GM12878 (cell line): ENCODE results near the gene PARP15. TPM values are rescaled to one million over a fixed set of nuclear protein-coding genes. Genes with fewer than 3 reads are reported as not detected.
A peak's percentile ranks its signal among the peaks of the same experiment; 100 is the strongest.

Source experiments
- ATAC-seq: fragments of 200-7000 bp; cut with Tn5 transposase; 3 replicates; pipeline ENCODE4 v1.9.1; 2020; ENCODE audit warnings: mild to moderate bottlenecking, moderate library complexity
- BruUV-seq: library from RNA; stranded (reverse); fragments of 400-500 nt; replicated peaks from 2 replicates; lab custom pipeline; 2021; lab: Mats Ljungman, UMichigan
- CTCF ChIA-PET: fragments of 300-600 bp; sonication (Branson Sonifier 250); formaldehyde crosslinking; extraction: SDS; loops from one replicate; lab custom pipeline; 2021; ENCODE audit warnings: inconsistent platforms; lab: Yijun Ruan, JAX
- POLR2A ChIA-PET: fragments of 350-600 bp; formaldehyde crosslinking; extraction: SDS; loops from one replicate; lab custom pipeline; 2021; ENCODE audit warnings: inconsistent platforms; lab: Charles Lee
- RAD21 ChIA-PET: fragments of 300-600 bp; sonication (Branson Sonifier 250); formaldehyde crosslinking; loops from one replicate; lab custom pipeline; 2023; ENCODE audit warnings: antibody characterized with exemption; ENCODE audit not compliant: unreplicated experiment; lab: Charles Lee
- SMC1A ChIA-PET: fragments of 300-600 bp; sonication (Branson Sonifier 250); formaldehyde crosslinking; loops from one replicate; lab custom pipeline; 2023; ENCODE audit not compliant: unreplicated experiment, uncharacterized antibody; lab: Charles Lee
- DNase-seq: peaks from one replicate; pipeline ENCODE4 v3.0.0-alpha.2; 2011; ENCODE audit warnings: low read depth, low spot score
- FAIRE-seq: peaks from 3 replicates; lab custom pipeline; 2011; peaks lifted over from hg19 to GRCh38; lab: Jason Lieb, UNC
- H2AFZ ChIP-seq: 2 replicates; pipeline ENCODE4 v1.6.0; 2011; ENCODE audit warnings: low read depth, low read length, control low read depth; ENCODE audit not compliant: control insufficient read depth
- H3K27ac ChIP-seq: 2 replicates; pipeline ENCODE4 v1.5.1; 2011; ENCODE audit warnings: control low read depth; ENCODE audit not compliant: control insufficient read depth, insufficient read depth
- H3K27me3 ChIP-seq, 2 experiments: replicated peaks in 1 of 2; 2 replicates each; pipeline versions ENCODE4 v1.6.0 to v1.6.1; 2011; ENCODE audit warnings: low read length in 1 of 2; ENCODE audit not compliant: control insufficient read depth in 2 of 2, insufficient read depth in 2 of 2
- H3K36me3 ChIP-seq, 2 experiments: 2 replicates each; pipeline ENCODE4 v1.5.1; 2011; ENCODE audit warnings: low read length in 1 of 2; ENCODE audit not compliant: control insufficient read depth in 2 of 2, insufficient read depth in 2 of 2
- H3K4me1 ChIP-seq: 2 replicates; pipeline ENCODE4 v1.6.1; 2011; ENCODE audit warnings: mild to moderate bottlenecking, low read length, moderate library complexity, mixed read lengths; ENCODE audit not compliant: control insufficient read depth, insufficient read depth
- H3K4me2 ChIP-seq: 2 replicates; pipeline ENCODE4 v1.6.0; 2011; ENCODE audit warnings: control low read depth; ENCODE audit not compliant: control insufficient read depth, insufficient read depth
- H3K4me3 ChIP-seq: fragments of 200-600 bp; sonication (generic); 2 replicates; pipeline ENCODE4 v1.5.1; 2016
- H3K79me2 ChIP-seq: 2 replicates; pipeline ENCODE4 v1.6.0; 2011; ENCODE audit warnings: low read length; ENCODE audit not compliant: control insufficient read depth, insufficient read depth
- H3K9ac ChIP-seq: 2 replicates; pipeline ENCODE4 v1.8.0; 2011; ENCODE audit warnings: low read length, control low read depth, mixed read lengths; ENCODE audit not compliant: control insufficient read depth, insufficient read depth
- H3K9me3 ChIP-seq: replicated peaks from 3 replicates; pipeline ENCODE4 v1.5.1; 2011; ENCODE audit warnings: mild to moderate bottlenecking, low read length; ENCODE audit not compliant: control insufficient read depth, insufficient read depth
- H4K20me1 ChIP-seq: 2 replicates; pipeline ENCODE4 v1.6.0; 2011; ENCODE audit not compliant: control insufficient read depth, insufficient read depth
- BRCA1 ChIP-seq: IDR thresholded peaks from 2 replicates; pipeline ENCODE4 v1.6.1; 2011; ENCODE audit warnings: low read depth, low read length, improper control_type of control experiment
- CEBPB ChIP-seq, 2 experiments: fragments of 150-350 bp in 1 of 2; IDR thresholded peaks; 2 replicates each; pipeline ENCODE4 v1.6.1; 2012 to 2014; ENCODE audit warnings: low read depth in 2 of 2, low read length in 2 of 2, borderline replicate concordance in 1 of 2, inconsistent platforms in 1 of 2
- ESRRA ChIP-seq: IDR thresholded peaks from 2 replicates; pipeline ENCODE4 v1.6.1; 2012; ENCODE audit warnings: mild to moderate bottlenecking, low read length, improper control_type of control experiment
- FOXM1 ChIP-seq: IDR thresholded peaks from 2 replicates; pipeline ENCODE4 v1.6.1; 2012; ENCODE audit warnings: low read depth, mild to moderate bottlenecking, inconsistent platforms, low read length, moderate library complexity
- LARP7 ChIP-seq: fragments of 450-650 bp; IDR thresholded peaks from 2 replicates; pipeline ENCODE4 v1.6.1; 2017; ENCODE audit warnings: mild to moderate bottlenecking
- MEF2A ChIP-seq: IDR thresholded peaks from 2 replicates; pipeline ENCODE4 v1.6.1; 2011; ENCODE audit warnings: low read depth, mild to moderate bottlenecking, low read length, moderate library complexity; ENCODE audit not compliant: insufficient read depth
- MTA2 ChIP-seq: fragments of 450-650 bp; IDR thresholded peaks from 2 replicates; pipeline ENCODE4 v1.6.1; 2016; ENCODE audit warnings: low read depth, mild to moderate bottlenecking, moderate library complexity
- PAX5 ChIP-seq: IDR thresholded peaks from 2 replicates; pipeline ENCODE4 v1.6.1; 2011; ENCODE audit warnings: low read depth, low read length, borderline replicate concordance
- POLR2A ChIP-seq: IDR thresholded peaks from 2 replicates; pipeline ENCODE4 v1.6.1; 2011; ENCODE audit warnings: low read depth, mild to moderate bottlenecking, low read length
- RBBP5 ChIP-seq: fragments of 200-600 bp; sonication (generic); conservative IDR thresholded peaks from 2 replicates; pipeline ENCODE4 v1.6.1; 2016
- RFX5 ChIP-seq: IDR thresholded peaks from 2 replicates; pipeline ENCODE4 v1.6.1; 2011; ENCODE audit warnings: low read depth, low read length, improper control_type of control experiment
- ZBED1 ChIP-seq: IDR thresholded peaks from 2 replicates; pipeline ENCODE4 v1.6.1; 2016; ENCODE audit warnings: borderline replicate concordance
- ZNF217 ChIP-seq: fragments of 450-650 bp; IDR thresholded peaks from 2 replicates; pipeline ENCODE4 v1.6.1; 2017; ENCODE audit warnings: antibody characterized with exemption, mild to moderate bottlenecking
- ZNF24 ChIP-seq: fragments of 450-650 bp; IDR thresholded peaks from 2 replicates; pipeline ENCODE4 v1.6.1; 2017; ENCODE audit warnings: antibody characterized with exemption, mild to moderate bottlenecking
- WGBS: methylation state at CpG from one replicate; pipeline ENCODE4 v1.1.6; 2016; ENCODE audit warnings: low lambda C conversion rate; ENCODE audit not compliant: insufficient replicate concordance, insufficient coverage; ENCODE audit errors: missing lambda C conversion rate; 5-methylcytosine and 5-hydroxymethylcytosine counted together
- in situ Hi-C: fragments of 300-500 bp; cut with MboI; formaldehyde crosslinking; loops from 9 replicates; pipeline ENCODE4 v1.14.3; 2018; ENCODE audit warnings: mixed read lengths
- intact Hi-C: fragments of 100-400 bp; cut with micrococcal nuclease; formaldehyde crosslinking; loops from one replicate; pipeline ENCODE4 v1.14.2; 2022; ENCODE audit not compliant: unreplicated experiment
- polyA plus RNA-seq, 11 experiments: library from polyadenylated mRNA; depleted of rRNA in 4 of 11; unstranded in 6 of 11; stranded (reverse) in 5 of 11; fragments of >200 nt; fragmentation: Nextera tagmentation in 4 of 11; fragmentation: Illumina TruSeq in 1 of 11; extraction: Ambion mirVana in 4 of 11; extraction: Trizol in 1 of 11; gene quantifications; 1 replicate in 1 of 11; 2 replicates in 10 of 11; pipeline versions ENCODE4 v1.2.1 to v1.2.3, GENCODE V29; 2011 to 2016; ENCODE audit warnings: inconsistent platforms in 2 of 11, missing spikeins in 2 of 11, low read depth in 1 of 11
- total RNA-seq, 4 experiments: library from RNA; depleted of rRNA in 3 of 4; stranded (reverse); fragments of >200 nt in 3 of 4; fragmentation: Illumina TruSeq in 1 of 4; extraction: Trizol in 1 of 4; gene quantifications; 2 replicates each; pipeline versions ENCODE4 v1.2.1 to v1.2.3, GENCODE V29; 2013 to 2021
- TF ChIP-seq, protein P1 (sequence below), 3 experiments: IDR thresholded peaks in 2 of 3; conservative IDR thresholded peaks in 1 of 3; 2 replicates each; pipeline ENCODE4 v1.5.1; 2011; ENCODE audit warnings: low read depth in 3 of 3, low read length in 3 of 3, mild to moderate bottlenecking in 3 of 3, control low read depth in 2 of 3, moderate library complexity in 2 of 3, inconsistent platforms in 1 of 3, mixed read lengths in 1 of 3; ENCODE audit not compliant: control insufficient read depth in 2 of 3, insufficient read depth in 1 of 3; ENCODE audit errors: extremely low read depth in 1 of 3

PARP15 gene
- total and polyA plus RNA-seq, 10 of the 15 experiments (the other 5 are each of a cell fraction or from before 2014, with no cell fraction given), result 9.0 to 234 (median 36.3) TPM

DNA sequence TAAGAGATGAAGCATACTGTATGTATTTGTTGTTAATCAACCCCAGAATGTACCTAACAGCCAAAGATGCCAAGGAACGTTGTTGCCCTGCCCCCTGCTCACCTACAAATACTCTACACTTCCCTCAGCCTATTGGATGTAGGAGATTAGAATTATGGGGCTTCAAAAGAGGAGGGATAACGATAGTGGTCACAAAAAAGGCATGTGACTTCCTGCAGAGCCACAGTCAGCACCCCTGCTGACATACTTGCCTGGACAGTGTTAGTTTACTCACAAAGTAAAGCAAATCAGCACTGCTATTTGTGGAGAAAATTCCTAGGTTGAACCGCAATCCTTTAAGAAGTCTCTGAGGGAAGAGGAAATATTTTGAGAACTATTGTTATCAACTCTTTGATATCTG, 37.9 kb downstream of the PARP15 start:
- peaks cover 17% of the 10 kb centered on the region for H3K4me1 ChIP-seq
- DNase-seq, result no peak
- H4K20me1 ChIP-seq, result no peaks in the 10 kb centered on the region
- no peak overlapping the region for H3K4me2 ChIP-seq
- TSS peak; percentile 35 for BruUV-seq
- no peak overlapping the region for H3K9ac ChIP-seq
- RAD21 ChIA-PET, result no interaction called here
- peaks cover 5 to 8% of the 10 kb centered on the region in 2 experiments for H3K36me3 ChIP-seq
- FAIRE-seq, result no peak
- SMC1A ChIA-PET, result interaction anchor here (1.5 to 9.3 kb wide), 3 partner anchors 11 to 39 kb away, joined by 6 to 183 read pairs (median 68); partner anchors contain the start of gene PARP15
- intact Hi-C loops, result no loop called here
- POLR2A ChIA-PET, result interaction anchor here (4.1 kb wide), 1 partner anchor 32 kb away, joined by 21 read pairs; no protein-coding TSS in a partner anchor
- H2AFZ ChIP-seq, result no peak overlapping the region
- CTCF ChIA-PET, result interaction anchor here (2.6 to 7.0 kb wide), 2 partner anchors 11 to 64 kb away, joined by 9 to 91 read pairs; partner anchors contain the start of gene PARP14
- H3K27ac ChIP-seq, result no peak overlapping the region
- H3K9me3 ChIP-seq, result peaks cover 9% of the 10 kb centered on the region
- no peaks in the 10 kb centered on the region for H3K27me3 ChIP-seq
- no peak for ATAC-seq
- TF ChIP-seq RBBP5, result no peak
- no peak for TF ChIP-seq CEBPB (IDR thresholded peaks at IDR 0.05; ENCODE audit: borderline replicate concordance in 1 of 2, low read depth in 2 of 2, low read length in 2 of 2)
- no peak for TF ChIP-seq POLR2A
- TF ChIP-seq FOXM1, result no peak
- TF ChIP-seq RFX5, result no peak
- TF ChIP-seq ZBED1, result no peak
- TF ChIP-seq ZNF24, result no peak
- no peaks in the 10 kb centered on the region for H3K79me2 ChIP-seq
- in situ Hi-C loops, result no loop called here
- 96% methylated on average over 3 of the region's 3 CpGs for WGBS
- no peak overlapping the region for H3K4me3 ChIP-seq

DNA sequence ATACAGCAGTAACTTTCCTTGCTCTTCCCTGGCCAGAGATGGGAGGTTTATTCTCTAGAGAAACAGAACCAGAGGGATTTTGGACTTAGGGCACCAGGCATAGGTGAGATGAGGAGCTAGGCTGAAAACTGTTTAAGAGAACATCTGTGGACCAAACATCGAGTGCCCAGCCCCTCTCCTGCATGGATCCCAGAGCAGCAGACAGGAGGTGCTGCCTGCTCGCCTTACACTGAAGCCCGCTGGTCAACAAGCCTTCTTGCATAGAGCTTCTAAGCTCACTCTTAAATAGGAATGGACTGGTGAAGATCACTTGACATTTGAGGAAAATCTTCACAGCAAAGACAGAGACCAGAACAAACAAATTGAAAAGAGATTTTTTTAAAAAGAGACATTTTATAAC, 41.2 kb downstream of the PARP15 start:
- intact Hi-C loops (no loop called here), in situ Hi-C loops (no loop called here)
- no peaks in the 10 kb centered on the region for H3K79me2 ChIP-seq
- 89% methylated on average over 3 of the region's 3 CpGs for WGBS
- no peak for FAIRE-seq
- no peak overlapping the region for H2AFZ ChIP-seq
- no peak for DNase-seq
- POLR2A ChIA-PET, result interaction anchor here (0.6 to 7.2 kb wide), 17 partner anchors 9 to 110 kb away, joined by 3 to 67 read pairs (median 5); partner anchors contain the start of genes DTX3L, PARP14, PARP15 and PARP9
- H3K4me1 ChIP-seq, result peaks cover 21% of the 10 kb centered on the region
- no peak overlapping the region for H3K4me3 ChIP-seq
- CTCF ChIA-PET, result interaction anchor here (0.8 to 7.0 kb wide), 11 partner anchors 9 to 140 kb away, joined by 3 to 91 read pairs (median 6); partner anchors contain the start of genes PARP14 and PARP15
- no peaks in the 10 kb centered on the region for H3K27me3 ChIP-seq
- peaks cover 3 to 9% of the 10 kb centered on the region in 2 experiments; a peak in 3 of 4 replicates for H3K36me3 ChIP-seq
- H4K20me1 ChIP-seq, result no peaks in the 10 kb centered on the region
- no peak for ATAC-seq
- SMC1A ChIA-PET, result interaction anchor here (1.0 to 9.3 kb wide), 19 partner anchors 8 to 313 kb away, joined by 3 to 183 read pairs (median 9); partner anchors contain the start of genes DTX3L, PARP14, PARP15 and PARP9
- H3K27ac ChIP-seq, result no peak overlapping the region
- RAD21 ChIA-PET, result interaction anchor here (1.1 to 6.8 kb wide), 16 partner anchors 8 to 111 kb away, joined by 3 to 130 read pairs (median 6); partner anchors contain the start of genes DTX3L, PARP14, PARP15 and PARP9
- H3K4me2 ChIP-seq, result no peak overlapping the region
- BruUV-seq, result no TSS peak
- H3K9me3 ChIP-seq, result no peaks in the 10 kb centered on the region
- H3K9ac ChIP-seq, result no peak overlapping the region
- TF ChIP-seq, protein P1, sequence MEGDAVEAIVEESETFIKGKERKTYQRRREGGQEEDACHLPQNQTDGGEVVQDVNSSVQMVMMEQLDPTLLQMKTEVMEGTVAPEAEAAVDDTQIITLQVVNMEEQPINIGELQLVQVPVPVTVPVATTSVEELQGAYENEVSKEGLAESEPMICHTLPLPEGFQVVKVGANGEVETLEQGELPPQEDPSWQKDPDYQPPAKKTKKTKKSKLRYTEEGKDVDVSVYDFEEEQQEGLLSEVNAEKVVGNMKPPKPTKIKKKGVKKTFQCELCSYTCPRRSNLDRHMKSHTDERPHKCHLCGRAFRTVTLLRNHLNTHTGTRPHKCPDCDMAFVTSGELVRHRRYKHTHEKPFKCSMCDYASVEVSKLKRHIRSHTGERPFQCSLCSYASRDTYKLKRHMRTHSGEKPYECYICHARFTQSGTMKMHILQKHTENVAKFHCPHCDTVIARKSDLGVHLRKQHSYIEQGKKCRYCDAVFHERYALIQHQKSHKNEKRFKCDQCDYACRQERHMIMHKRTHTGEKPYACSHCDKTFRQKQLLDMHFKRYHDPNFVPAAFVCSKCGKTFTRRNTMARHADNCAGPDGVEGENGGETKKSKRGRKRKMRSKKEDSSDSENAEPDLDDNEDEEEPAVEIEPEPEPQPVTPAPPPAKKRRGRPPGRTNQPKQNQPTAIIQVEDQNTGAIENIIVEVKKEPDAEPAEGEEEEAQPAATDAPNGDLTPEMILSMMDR (IDR thresholded peaks at IDR 0.05 in 2 of 3, conservative IDR thresholded peaks at IDR 0.05 in 1 of 3; ENCODE audit: control insufficient read depth in 2 of 3, extremely low read depth in 1 of 3, insufficient read depth in 1 of 3, low read depth in 3 of 3, low read length in 3 of 3), result no peak
- TF ChIP-seq MTA2, result no peak
- no peak for TF ChIP-seq RFX5
- no peak for TF ChIP-seq MEF2A
- TF ChIP-seq ZNF217, result no peak
- no peak for TF ChIP-seq LARP7
- no peak for TF ChIP-seq PAX5
- no peak for TF ChIP-seq BRCA1
- TF ChIP-seq ESRRA, result no peak
